ENCODE data around the gene TBC1D10B.
A peak's percentile ranks its signal among the peaks of the same experiment; 100 is the strongest.

The TBC1D10B gene

DNA sequence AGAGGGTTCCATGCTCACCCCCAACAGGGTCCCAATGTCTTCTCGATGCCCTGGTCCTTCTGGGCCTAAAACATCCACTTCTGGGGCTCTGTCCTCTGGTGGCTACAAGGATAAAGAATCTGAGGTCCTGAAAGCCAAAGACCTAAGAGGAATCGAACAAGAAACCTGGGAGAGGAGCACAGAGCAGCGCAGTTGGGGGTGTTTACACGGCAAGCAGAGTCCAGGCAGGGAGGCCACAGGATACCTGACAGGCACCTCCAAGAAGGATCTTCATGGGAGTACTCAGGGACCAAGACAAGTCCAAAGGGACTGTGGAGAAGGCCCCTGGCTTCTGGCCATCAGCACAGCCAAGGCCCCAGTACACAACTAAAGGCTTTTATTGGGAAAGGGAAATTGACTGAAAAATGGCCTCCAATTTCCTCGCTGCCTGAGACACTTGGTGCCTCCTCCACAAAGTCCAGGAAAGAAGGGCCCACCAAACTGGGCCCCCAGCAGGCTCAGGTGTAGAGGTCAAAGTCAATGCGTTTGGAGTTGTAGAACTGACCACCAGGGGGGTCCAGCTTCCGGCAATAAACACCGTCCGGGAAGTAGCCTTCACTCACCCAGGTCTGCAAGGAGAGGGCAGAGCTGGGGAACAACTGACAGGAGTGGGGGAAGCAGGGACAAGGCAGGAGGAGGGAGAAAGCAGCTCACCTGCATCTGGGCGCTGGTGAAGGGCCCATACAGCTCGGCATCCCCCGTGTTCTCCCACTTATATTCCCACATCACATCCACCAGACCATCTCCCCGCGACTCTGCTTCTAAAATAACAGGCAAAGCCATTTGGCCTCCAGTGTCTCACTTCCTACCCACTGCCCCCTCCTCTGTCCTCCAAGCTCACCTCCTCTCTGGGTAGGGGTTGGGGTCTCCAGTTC is 17.5 kb downstream of the TBC1D10B start:
- Histone ChIP-seq H3K9me3 (no peaks in the 10 kb centered on the region), H3K4me3 (ENCODE audit: low read depth in 1 of 2, low read length in 1 of 2) (no peak overlapping the region), H3K36me3 (peaks cover 55% of the 10 kb centered on the region), H3K27me3 (no peaks in the 10 kb centered on the region), H3K27ac (no peak overlapping the region), H3K4me1 (ENCODE audit: control insufficient read depth in 1 of 2, insufficient read depth in 1 of 2, low read depth in 1 of 2, low read length in 1 of 2) (peaks cover 25 to 29% of the 10 kb centered on the region in 2 experiments)
- no peak for TF ChIP-seq CTCF (IDR thresholded peaks at IDR 0.05)

DNA sequence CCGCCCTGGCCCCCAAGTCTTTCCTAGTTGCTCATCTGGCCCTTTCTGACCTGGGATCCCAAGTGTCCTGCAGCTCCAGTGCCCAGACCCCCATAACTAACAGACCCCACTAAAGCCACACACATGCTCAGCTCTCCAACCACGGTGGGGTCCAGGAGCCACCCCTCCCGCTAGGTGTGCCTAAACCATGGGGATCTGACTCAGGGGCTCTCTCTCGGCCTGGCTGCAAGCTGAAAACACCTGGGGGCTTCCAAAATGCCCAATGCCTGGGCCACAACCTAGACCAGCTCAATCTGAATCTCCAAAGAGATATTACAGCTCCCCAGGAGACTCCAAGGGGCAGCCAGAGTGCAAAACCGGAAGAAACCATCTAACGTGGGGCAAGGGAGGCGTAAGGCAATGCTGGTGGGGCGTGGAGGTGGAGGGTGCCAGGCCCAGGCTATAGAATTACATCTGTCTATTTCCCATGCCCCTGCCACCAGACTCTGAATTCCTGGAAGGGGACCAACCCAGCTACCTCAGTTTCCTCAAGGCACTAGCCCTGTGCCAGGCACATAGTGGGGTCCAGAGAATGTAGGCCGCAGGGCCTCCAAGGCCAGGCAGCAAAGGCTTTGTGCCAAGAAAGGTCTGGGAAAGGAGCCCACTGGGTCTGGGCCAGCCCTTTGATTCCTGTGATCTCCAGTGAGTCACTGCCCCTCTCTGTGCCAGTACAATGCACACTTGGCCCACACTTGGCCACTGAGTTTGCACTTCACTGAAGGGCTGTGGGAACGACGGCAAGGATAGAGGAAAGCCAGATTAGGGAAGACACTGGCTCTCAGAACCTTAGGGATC is 18.5 kb downstream of the TBC1D10B start:
- Histone ChIP-seq H3K27me3 (no peaks in the 10 kb centered on the region), H3K4me3 (ENCODE audit: low read depth in 1 of 2, low read length in 1 of 2) (no peak overlapping the region), H3K36me3 (peaks cover 45% of the 10 kb centered on the region), H3K4me1 (ENCODE audit: control insufficient read depth in 1 of 2, insufficient read depth in 1 of 2, low read depth in 1 of 2, low read length in 1 of 2) (peaks cover 24 to 27% of the 10 kb centered on the region in 2 experiments), H3K9me3 (no peaks in the 10 kb centered on the region), H3K27ac (no peak overlapping the region)
- no peak for TF ChIP-seq CTCF (IDR thresholded peaks at IDR 0.05)

- Histone ChIP-seq H3K36me3 (peaks cover 44% of the 10 kb centered on the region), H3K4me1 (ENCODE audit: control insufficient read depth in 1 of 2, insufficient read depth in 1 of 2, low read depth in 1 of 2, low read length in 1 of 2) (peaks cover 16 to 19% of the 10 kb centered on the region in 2 experiments), H3K4me3 (ENCODE audit: low read depth in 1 of 2, low read length in 1 of 2) (no peak overlapping the region), H3K9me3 (no peaks in the 10 kb centered on the region), H3K27me3 (no peaks in the 10 kb centered on the region), H3K27ac (no peak overlapping the region)
- TF ChIP-seq CTCF (IDR thresholded peaks at IDR 0.05), result no peak
Observed at GRCh38 chr16:30351001-30351441, 19.3 kb downstream of the TBC1D10B start.

DNA sequence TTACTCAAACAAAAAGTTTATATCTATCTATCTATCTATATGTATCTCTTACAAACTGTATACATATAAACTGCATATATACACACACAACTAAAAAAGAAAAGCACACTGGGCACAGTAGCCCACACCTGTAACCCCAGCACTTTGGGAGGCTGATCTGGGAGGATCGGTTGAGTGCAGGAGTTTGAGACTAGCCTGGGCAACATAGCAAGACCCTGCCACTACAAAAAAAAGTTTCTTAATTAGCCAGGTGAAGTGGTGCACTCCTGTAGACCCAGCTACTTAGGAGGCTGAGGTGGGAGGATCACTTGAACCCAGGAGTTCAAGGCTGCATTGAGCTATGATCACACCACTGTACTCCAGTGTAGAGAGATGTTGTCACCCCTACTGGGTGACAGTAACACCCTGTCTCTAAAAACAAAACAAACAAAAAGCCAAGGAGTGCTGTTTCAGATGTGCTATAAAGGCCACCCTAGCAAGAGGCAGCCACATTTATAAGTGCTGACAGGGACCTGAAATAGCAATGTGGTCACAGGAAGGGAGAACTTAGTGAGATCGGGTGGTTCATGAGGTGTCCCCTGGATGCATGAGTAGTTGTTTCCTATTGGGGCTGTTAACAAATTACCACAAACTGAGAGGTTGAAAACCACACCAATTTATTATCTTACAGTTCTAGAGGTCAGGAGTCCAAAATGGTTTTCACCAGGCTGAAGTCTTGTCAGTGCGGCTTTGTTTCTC is 20.0 kb downstream of the TBC1D10B start:
- TF ChIP-seq CTCF (IDR thresholded peaks at IDR 0.05), result no peak
- peak overlapping the region; percentile 35 for H3K27ac ChIP-seq
- peaks cover 10 to 12% of the 10 kb centered on the region in 2 experiments for H3K4me1 ChIP-seq (ENCODE audit: control insufficient read depth in 1 of 2, insufficient read depth in 1 of 2, low read depth in 1 of 2, low read length in 1 of 2)

DNA sequence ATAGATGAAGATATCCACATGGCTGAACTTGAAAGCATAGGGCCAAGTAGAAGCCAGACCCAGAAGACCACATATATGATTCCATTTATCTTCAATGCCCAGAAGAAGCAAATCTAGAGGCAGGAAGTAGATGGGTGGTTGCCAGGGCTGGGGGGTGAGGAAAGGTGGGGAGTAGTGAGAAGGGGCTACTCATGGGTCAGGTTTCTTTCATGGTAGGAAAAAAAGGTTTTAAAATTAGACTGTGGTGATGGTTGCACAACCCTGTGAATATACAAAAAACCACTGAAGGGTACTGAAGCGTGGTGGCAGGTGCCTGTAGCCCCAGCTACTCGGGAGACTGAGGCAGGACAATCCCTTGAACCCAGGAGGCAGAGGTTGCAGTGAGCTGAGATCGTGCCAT is 20.6 kb downstream of the TBC1D10B start:
- Histone ChIP-seq H3K4me3 (ENCODE audit: low read depth in 1 of 2, low read length in 1 of 2) (no peak overlapping the region), H3K27ac (no peak overlapping the region), H3K4me1 (ENCODE audit: control insufficient read depth in 1 of 2, insufficient read depth in 1 of 2, low read depth in 1 of 2, low read length in 1 of 2) (peaks cover 10% of the 10 kb centered on the region in 2 experiments), H3K9me3 (no peaks in the 10 kb centered on the region), H3K27me3 (no peaks in the 10 kb centered on the region), H3K36me3 (peaks cover 44% of the 10 kb centered on the region)
- no peak for TF ChIP-seq CTCF (IDR thresholded peaks at IDR 0.05)

More for the DNA sequence above, 20.0 kb downstream of the TBC1D10B start:
- Histone ChIP-seq H3K36me3 (peaks cover 44% of the 10 kb centered on the region), H3K4me3 (ENCODE audit: low read depth in 1 of 2, low read length in 1 of 2) (no peak overlapping the region), H3K9me3 (no peaks in the 10 kb centered on the region), H3K27me3 (no peaks in the 10 kb centered on the region)

Measured in neutrophil (primary cell).